ENCODE measurements around the gene DEGS2. TPM values are rescaled to one million over a fixed set of nuclear protein-coding genes. Genes with fewer than 3 reads are reported as not detected.
A peak's percentile ranks its signal among the peaks of the same experiment; 100 is the strongest.
"Not testable (repeated sequence)": the region's sequence is repeated elsewhere in the genome, so short reads cannot be mapped to it uniquely, and the experiment has no call there.

DEGS2 gene
- 1 to 10 TPM; 5.2 to 7.4 TPM for total RNA-seq
- 1 to 10 TPM; 3.6 to 6.2 TPM for polyA plus RNA-seq
- long read RNA-seq, donor 1, full-length matches to known transcripts, result 4 of 4 reads
- long read RNA-seq, donor 1, partial matches to known transcripts, result 0 of 4 reads
- long read RNA-seq, donor 1, other reads (novel, unspliced or antisense), result 0 of 4 reads
- long read RNA-seq, donor 2, result 0 reads
- long read RNA-seq, donor 3, result 0 reads
- long read RNA-seq, donor 4, result 0 reads
- long read RNA-seq, donor 5, full-length matches to known transcripts, result 2 of 2 reads
- long read RNA-seq, donor 5, partial matches to known transcripts, result 0 of 2 reads
- long read RNA-seq, donor 5, other reads (novel, unspliced or antisense), result 0 of 2 reads

- peaks cover 0 to 21% (median 20%) of the 10 kb centered on the region in 3 donors for H3K27me3 ChIP-seq (ENCODE audit: control insufficient read depth in 3 of 3, insufficient read depth in 3 of 3, low read length in 2 of 3)
- H3K4me1 ChIP-seq (ENCODE audit: control insufficient read depth in 5 of 5, insufficient read depth in 5 of 5, low read length in 5 of 5), result peaks cover 0 to 14% (median 4%) of the 10 kb centered on the region in 5 donors
- H3K36me3 ChIP-seq (ENCODE audit: control insufficient read depth in 4 of 4, insufficient read depth in 4 of 4, low read length in 4 of 4), result no peaks in the 10 kb centered on the region
- DNase-seq, result peak in 2 of 3 donors; percentile 38 to 54
- 0 to 1% methylated on average over 52 to 94 of the region's 94 CpGs for WGBS, 2 donors
- H3K27ac ChIP-seq (ENCODE audit: low read depth in 1 of 2, low read length in 1 of 2), result no peak within 1 kb of the TSS
- TF ChIP-seq, protein P1, sequence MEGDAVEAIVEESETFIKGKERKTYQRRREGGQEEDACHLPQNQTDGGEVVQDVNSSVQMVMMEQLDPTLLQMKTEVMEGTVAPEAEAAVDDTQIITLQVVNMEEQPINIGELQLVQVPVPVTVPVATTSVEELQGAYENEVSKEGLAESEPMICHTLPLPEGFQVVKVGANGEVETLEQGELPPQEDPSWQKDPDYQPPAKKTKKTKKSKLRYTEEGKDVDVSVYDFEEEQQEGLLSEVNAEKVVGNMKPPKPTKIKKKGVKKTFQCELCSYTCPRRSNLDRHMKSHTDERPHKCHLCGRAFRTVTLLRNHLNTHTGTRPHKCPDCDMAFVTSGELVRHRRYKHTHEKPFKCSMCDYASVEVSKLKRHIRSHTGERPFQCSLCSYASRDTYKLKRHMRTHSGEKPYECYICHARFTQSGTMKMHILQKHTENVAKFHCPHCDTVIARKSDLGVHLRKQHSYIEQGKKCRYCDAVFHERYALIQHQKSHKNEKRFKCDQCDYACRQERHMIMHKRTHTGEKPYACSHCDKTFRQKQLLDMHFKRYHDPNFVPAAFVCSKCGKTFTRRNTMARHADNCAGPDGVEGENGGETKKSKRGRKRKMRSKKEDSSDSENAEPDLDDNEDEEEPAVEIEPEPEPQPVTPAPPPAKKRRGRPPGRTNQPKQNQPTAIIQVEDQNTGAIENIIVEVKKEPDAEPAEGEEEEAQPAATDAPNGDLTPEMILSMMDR (IDR thresholded peaks at IDR 0.05; ENCODE audit: control extremely low read depth, extremely low read depth), result no peak
- H3K9ac ChIP-seq (ENCODE audit: insufficient read depth in 1 of 2, low read length in 2 of 2), result peak within 1 kb of the TSS in 1 of 2 donors; percentile 2
- H3K4me3 ChIP-seq, result peak within 1 kb of the TSS; percentile 18
- peaks cover 0 to 15% (median 0%) of the 10 kb centered on the region in 4 donors for H3K9me3 ChIP-seq (ENCODE audit: control insufficient read depth in 4 of 4, insufficient read depth in 3 of 4, low read length in 3 of 4)
- peak; percentile 83 for ATAC-seq (ENCODE audit: insufficient read depth, low FRiP score)
These were observed at the start of gene DEGS2 for GRCh38 chr14:100159094-100159864. TSS of gene DEGS2 (minus strand) at chr14:100159645. CDS start at chr14:100159587, 58 bp downstream.

GRCh38 chr14:100208136-100208535 is 48.7 kb upstream of the DEGS2 start:
- H3K27me3 ChIP-seq (ENCODE audit: control insufficient read depth in 3 of 3, insufficient read depth in 3 of 3, low read length in 2 of 3); DNase-seq; H3K4me1 ChIP-seq (ENCODE audit: control insufficient read depth in 5 of 5, insufficient read depth in 5 of 5, low read length in 5 of 5); H3K9me3 ChIP-seq (ENCODE audit: control insufficient read depth in 4 of 4, insufficient read depth in 3 of 4, low read length in 3 of 4); H3K4me3 ChIP-seq; ATAC-seq (ENCODE audit: insufficient read depth, low FRiP score); H3K9ac ChIP-seq (ENCODE audit: insufficient read depth in 1 of 2, low read length in 2 of 2); H3K27ac ChIP-seq (ENCODE audit: low read depth in 1 of 2, low read length in 1 of 2); H3K36me3 ChIP-seq (ENCODE audit: control insufficient read depth in 4 of 4, insufficient read depth in 4 of 4, low read length in 4 of 4): not testable (repeated sequence)
- 98% methylated on average over 22 to 33 of the region's 33 CpGs for WGBS, 2 donors

DNA sequence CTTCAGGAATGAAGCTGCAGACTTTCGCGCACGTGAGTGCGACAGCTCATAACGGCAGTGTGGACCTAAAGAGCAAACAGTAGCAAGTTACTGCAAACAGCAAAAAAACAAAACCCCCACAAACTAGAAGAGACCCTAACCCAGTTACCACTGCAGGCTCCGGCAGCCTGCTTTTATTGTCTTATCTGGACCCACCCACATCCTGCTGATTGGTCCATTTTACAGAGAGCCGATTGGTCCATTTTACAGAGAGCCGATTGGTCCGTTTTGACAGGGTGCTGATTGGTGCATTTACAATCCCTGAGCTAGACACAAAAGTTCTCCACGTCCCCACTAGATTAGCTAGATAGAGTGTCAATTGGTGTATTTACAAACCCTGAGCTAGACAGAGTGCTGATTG is 48.1 kb upstream of the DEGS2 start:
- not testable (repeated sequence) for ATAC-seq (ENCODE audit: insufficient read depth, low FRiP score); H3K4me3 ChIP-seq; H3K27ac ChIP-seq (ENCODE audit: low read depth in 1 of 2, low read length in 1 of 2); H3K9me3 ChIP-seq (ENCODE audit: control insufficient read depth in 4 of 4, insufficient read depth in 3 of 4, low read length in 3 of 4); DNase-seq; H3K27me3 ChIP-seq (ENCODE audit: control insufficient read depth in 3 of 3, insufficient read depth in 3 of 3, low read length in 2 of 3); H3K9ac ChIP-seq (ENCODE audit: insufficient read depth in 1 of 2, low read length in 2 of 2); H3K4me1 ChIP-seq (ENCODE audit: control insufficient read depth in 5 of 5, insufficient read depth in 5 of 5, low read length in 5 of 5); H3K36me3 ChIP-seq (ENCODE audit: control insufficient read depth in 4 of 4, insufficient read depth in 4 of 4, low read length in 4 of 4)
- WGBS, 2 donors, result 94 to 97% methylated on average over 10 of the region's 10 CpGs

GRCh38 chr14:100204835-100205167 is 45.4 kb upstream of the DEGS2 start:
- H3K36me3 ChIP-seq (ENCODE audit: control insufficient read depth in 4 of 4, insufficient read depth in 4 of 4, low read length in 4 of 4); H3K4me1 ChIP-seq (ENCODE audit: control insufficient read depth in 5 of 5, insufficient read depth in 5 of 5, low read length in 5 of 5); ATAC-seq (ENCODE audit: insufficient read depth, low FRiP score); H3K4me3 ChIP-seq; DNase-seq; H3K9ac ChIP-seq (ENCODE audit: insufficient read depth in 1 of 2, low read length in 2 of 2); H3K27ac ChIP-seq (ENCODE audit: low read depth in 1 of 2, low read length in 1 of 2); H3K27me3 ChIP-seq (ENCODE audit: control insufficient read depth in 3 of 3, insufficient read depth in 3 of 3, low read length in 2 of 3); H3K9me3 ChIP-seq (ENCODE audit: control insufficient read depth in 4 of 4, insufficient read depth in 3 of 4, low read length in 3 of 4): not testable (repeated sequence)
- WGBS, 2 donors, result 87 to 90% methylated on average over 7 of the region's 7 CpGs
